PC-9 (cell line): Measurements from ENCODE around the gene JUP.

ENCODE experiments used
- CTCF ChIP-seq: fragments of 200-600 bp; sonication (generic); conservative IDR thresholded peaks from 2 replicates; pipeline ENCODE4 v1.6.1; 2017; ENCODE audit warnings: mixed run types, antibody characterized with exemption, mild to moderate bottlenecking, moderate library complexity
- EZH2 ChIP-seq: fragments of 200-600 bp; sonication (generic); IDR thresholded peaks from 2 replicates; pipeline ENCODE4 v1.8.0; 2017; ENCODE audit warnings: antibody characterized with exemption, low read depth

- TF ChIP-seq CTCF (no peak), EZH2 (no peak)
Observed at GRCh38 chr17:41728056-41728455, 58.5 kb downstream of the JUP start.
